Mesodermal cell (in vitro differentiated cells): Measurements from ENCODE around the gene SMCP.

Experiments used
- H3K27ac ChIP-seq: 2 replicates; pipeline ENCODE4 v1.7.0; 2013; ENCODE audit warnings: mild to moderate bottlenecking, low read depth, low read length, moderate library complexity; ENCODE audit not compliant: severe bottlenecking
- H3K36me3 ChIP-seq: 2 replicates; pipeline ENCODE4 v1.7.1; 2013; ENCODE audit warnings: mild to moderate bottlenecking, low read length, moderate library complexity; ENCODE audit not compliant: control insufficient read depth, insufficient read depth
- H3K4me1 ChIP-seq: one replicate; pipeline ENCODE4 v1.7.1; 2013; ENCODE audit warnings: mild to moderate bottlenecking, low read length; ENCODE audit not compliant: insufficient read depth, control insufficient read depth, poor library complexity, severe bottlenecking
- H3K4me3 ChIP-seq: 2 replicates; pipeline ENCODE4 v1.7.0; 2013; ENCODE audit warnings: low read length, control low read depth, mild to moderate bottlenecking; ENCODE audit not compliant: insufficient read depth, poor library complexity, severe bottlenecking; ENCODE audit errors: extremely low read depth
- H3K9me3 ChIP-seq: 2 replicates; pipeline ENCODE4 v1.7.1; 2013; ENCODE audit warnings: mild to moderate bottlenecking, low read length, moderate library complexity; ENCODE audit not compliant: control insufficient read depth
- WGBS, 2 experiments: methylation state at CpG; one replicate each; pipeline ENCODE4 v1.1.5; 2013; ENCODE audit warnings: missing lambda C conversion rate in 2 of 2; ENCODE audit not compliant: insufficient coverage in 2 of 2; 5-methylcytosine and 5-hydroxymethylcytosine counted together

SMCP gene

GRCh38 chr1:152870831-152871730, 7.0 kb upstream of the SMCP start:
- 40 to 93% methylated on average over 1 to 2 of the region's 17 CpGs for WGBS, 2 experiments
- Histone ChIP-seq H3K4me1 (no peaks in the 10 kb centered on the region), H3K4me3 (no peak overlapping the region), H3K36me3 (no peaks in the 10 kb centered on the region), H3K9me3 (no peaks in the 10 kb centered on the region), H3K27ac (no peak overlapping the region)

DNA sequence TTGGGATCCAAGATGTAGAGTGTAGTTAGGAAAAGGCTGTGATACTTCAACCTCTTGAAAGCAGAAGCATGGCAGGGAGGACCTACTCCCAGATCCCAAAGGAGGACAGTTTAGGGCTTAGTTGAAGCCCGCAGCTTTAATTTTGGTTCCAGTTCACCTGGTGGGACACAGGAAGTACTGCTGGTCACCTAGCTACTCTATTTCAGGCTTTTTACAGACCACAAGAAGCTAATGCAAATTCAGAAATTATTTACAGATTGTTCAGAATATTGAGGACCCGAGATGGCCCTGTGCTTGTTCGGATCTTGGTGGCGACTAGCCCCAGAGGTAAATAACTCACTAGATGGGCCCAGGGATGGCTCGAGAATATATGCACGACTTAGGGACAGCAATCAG, 6.4 kb upstream of the SMCP start:
- H3K4me3 ChIP-seq, result no peak overlapping the region
- no peaks in the 10 kb centered on the region for H3K4me1 ChIP-seq
- H3K27ac ChIP-seq, result no peak overlapping the region
- H3K36me3 ChIP-seq, result no peaks in the 10 kb centered on the region
- H3K9me3 ChIP-seq, result no peaks in the 10 kb centered on the region
- WGBS, 2 experiments, result 84 to 87% methylated on average over 5 to 6 of the region's 6 CpGs

DNA sequence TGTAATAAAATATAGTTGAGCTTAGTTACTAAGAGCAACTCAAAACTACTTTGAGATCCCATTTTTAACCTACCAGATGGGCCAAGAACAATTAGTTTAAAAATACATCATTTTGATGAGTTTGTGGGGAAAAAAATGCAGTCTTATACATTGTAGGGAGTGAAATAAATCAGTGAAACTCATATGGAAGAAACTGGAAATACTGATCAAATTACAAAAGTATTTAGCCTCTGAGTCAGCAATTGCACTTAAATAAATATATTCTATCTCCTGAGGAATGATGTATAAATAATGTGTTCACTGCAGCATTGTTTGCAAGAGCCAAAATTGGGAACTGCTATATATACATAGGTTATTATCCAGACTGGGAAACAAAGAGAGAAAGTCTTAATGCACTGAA, 4.6 kb upstream of the SMCP start:
- Histone ChIP-seq H3K4me1 (no peaks in the 10 kb centered on the region), H3K36me3 (no peaks in the 10 kb centered on the region), H3K4me3 (no peak overlapping the region), H3K27ac (no peak overlapping the region), H3K9me3 (no peaks in the 10 kb centered on the region)

- H3K4me1 ChIP-seq, result no peaks in the 10 kb centered on the region
- no peak overlapping the region for H3K4me3 ChIP-seq
- peaks cover 9% of the 10 kb centered on the region for H3K9me3 ChIP-seq
- 54 to 71% methylated on average over 1 of the region's 1 CpG for WGBS, 2 experiments
- no peak overlapping the region for H3K27ac ChIP-seq
- no peaks in the 10 kb centered on the region for H3K36me3 ChIP-seq
These were observed 1.3 kb upstream of the SMCP start for GRCh38 chr1:152876827-152877226.

GRCh38 chr1:152879559-152880198, 1.6 kb downstream of the SMCP start:
- no peak overlapping the region for H3K4me3 ChIP-seq
- peaks cover 12% of the 10 kb centered on the region for H3K9me3 ChIP-seq
- no peaks in the 10 kb centered on the region for H3K4me1 ChIP-seq
- no peaks in the 10 kb centered on the region for H3K36me3 ChIP-seq
- H3K27ac ChIP-seq, result no peak overlapping the region

DNA sequence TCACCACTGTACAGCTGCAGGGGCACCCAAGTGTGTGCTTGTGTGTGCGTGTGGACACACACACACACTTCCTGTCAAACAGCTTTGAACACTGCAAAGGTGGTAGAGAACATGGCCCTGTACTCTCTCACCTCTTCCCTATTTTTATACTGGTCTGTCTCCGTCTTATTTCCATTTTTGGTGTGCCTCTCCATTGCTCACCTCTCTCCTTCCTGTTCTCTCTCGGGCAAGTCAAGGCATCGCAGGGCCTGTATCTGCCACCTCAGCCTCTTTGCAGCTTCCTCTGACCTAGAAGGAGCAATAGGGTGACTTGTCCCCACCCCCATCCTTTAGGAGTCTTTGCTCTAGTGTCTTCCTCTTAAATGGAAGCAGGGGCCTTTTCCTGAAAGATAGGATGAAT, 2.2 kb downstream of the SMCP start:
- H3K4me3 ChIP-seq, result no peak overlapping the region
- no peaks in the 10 kb centered on the region for H3K4me1 ChIP-seq
- peaks cover 13% of the 10 kb centered on the region for H3K9me3 ChIP-seq
- 73 to 80% methylated on average over 2 to 4 of the region's 4 CpGs for WGBS, 2 experiments
- no peaks in the 10 kb centered on the region for H3K36me3 ChIP-seq
- H3K27ac ChIP-seq, result no peak overlapping the region

GRCh38 chr1:152880907-152881306, 2.8 kb downstream of the SMCP start:
- Histone ChIP-seq H3K9me3 (peaks cover 13% of the 10 kb centered on the region), H3K36me3 (no peaks in the 10 kb centered on the region), H3K27ac (no peak overlapping the region), H3K4me3 (no peak overlapping the region), H3K4me1 (no peaks in the 10 kb centered on the region)
- WGBS, 2 experiments, result 79 to 89% methylated on average over 4 of the region's 5 CpGs

- Histone ChIP-seq H3K9me3 (peaks cover 13% of the 10 kb centered on the region), H3K27ac (no peak overlapping the region), H3K4me1 (no peaks in the 10 kb centered on the region), H3K36me3 (no peaks in the 10 kb centered on the region), H3K4me3 (no peak overlapping the region)
These were observed 6.0 kb downstream of the SMCP start for GRCh38 chr1:152884085-152884484.

DNA sequence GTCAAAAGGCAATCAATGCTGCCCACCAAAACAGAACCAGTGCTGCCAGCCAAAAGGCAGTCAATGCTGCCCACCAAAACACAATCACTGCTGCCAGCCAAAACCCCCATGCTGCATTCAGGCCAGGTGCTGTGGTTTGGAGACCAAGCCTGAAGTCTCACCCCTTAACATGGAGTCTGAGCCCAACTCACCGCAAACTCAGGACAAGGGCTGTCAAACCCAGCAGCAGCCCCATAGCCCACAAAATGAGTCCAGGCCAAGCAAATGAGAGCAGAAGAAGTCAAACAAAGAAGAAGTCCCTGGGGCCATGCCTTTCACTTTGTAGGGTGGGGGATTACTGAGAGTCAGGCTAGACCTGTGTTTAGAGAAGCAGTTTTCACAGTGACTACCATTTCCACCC, 6.4 kb downstream of the SMCP start:
- Histone ChIP-seq H3K4me1 (no peaks in the 10 kb centered on the region), H3K36me3 (no peaks in the 10 kb centered on the region), H3K9me3 (peaks cover 13% of the 10 kb centered on the region), H3K27ac (no peak overlapping the region), H3K4me3 (no peak overlapping the region)
- WGBS, 2 experiments, result 100% methylated on average over 1 of the region's 1 CpG

DNA sequence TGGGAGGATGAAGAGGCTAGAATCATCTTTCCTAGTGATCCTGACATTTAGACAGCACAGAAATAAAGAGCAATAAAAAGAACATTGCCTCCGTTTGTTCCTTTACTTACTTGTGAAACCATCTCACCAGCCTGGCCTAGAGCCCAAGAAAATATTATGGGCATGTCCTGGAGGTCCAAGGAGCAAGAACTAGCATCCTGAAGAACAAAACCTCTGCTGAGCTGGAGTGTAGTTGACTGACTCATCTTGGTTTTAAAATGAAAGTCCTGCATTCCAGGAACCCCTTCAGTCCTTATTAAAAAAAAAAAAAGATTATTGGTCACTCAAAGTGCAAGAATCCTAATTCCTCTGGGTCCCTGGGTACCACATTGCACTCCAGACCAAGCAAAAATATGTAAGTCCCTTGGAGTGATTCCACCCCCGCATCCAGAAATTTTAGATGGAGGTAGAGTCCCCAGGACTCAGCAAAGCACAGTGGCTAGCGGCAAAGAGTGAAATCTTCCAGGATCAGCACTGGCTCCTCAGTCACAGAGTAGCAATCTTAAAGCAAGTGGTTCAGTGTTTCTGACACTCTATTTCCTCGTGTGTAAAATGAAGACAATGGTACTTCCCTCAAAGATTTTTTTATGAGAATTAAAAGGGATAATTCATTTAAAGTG, 7.0 kb downstream of the SMCP start:
- no peaks in the 10 kb centered on the region for H3K4me1 ChIP-seq
- no peaks in the 10 kb centered on the region for H3K36me3 ChIP-seq
- H3K9me3 ChIP-seq, result peaks cover 13% of the 10 kb centered on the region
- no peak overlapping the region for H3K27ac ChIP-seq
- H3K4me3 ChIP-seq, result no peak overlapping the region
- WGBS, 2 experiments, result 69 to 100% methylated on average over 1 to 2 of the region's 4 CpGs

DNA sequence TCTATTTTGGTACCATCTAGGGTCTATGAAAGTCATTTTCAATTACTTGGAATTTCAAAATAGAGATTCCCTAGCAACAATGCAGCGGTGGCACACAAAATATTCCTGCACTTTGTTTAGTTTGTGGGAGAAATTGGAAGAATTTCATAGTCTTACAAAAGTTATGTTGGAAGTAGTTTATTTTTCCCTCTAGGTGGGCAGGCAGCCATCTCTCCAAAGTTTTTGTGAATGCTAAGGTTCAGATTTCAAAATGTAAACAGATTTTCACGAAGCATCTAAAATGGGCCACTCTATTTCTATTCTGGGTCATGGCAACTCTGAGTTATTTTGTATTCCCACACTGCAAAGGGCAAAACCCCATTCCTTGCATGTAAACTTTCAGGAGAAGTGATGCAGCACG, 8.0 kb downstream of the SMCP start:
- Histone ChIP-seq H3K36me3 (no peaks in the 10 kb centered on the region), H3K4me1 (no peaks in the 10 kb centered on the region), H3K27ac (no peak overlapping the region), H3K4me3 (no peak overlapping the region), H3K9me3 (peaks cover 5% of the 10 kb centered on the region)
- WGBS, 2 experiments, result 40 to 43% methylated on average over 2 of the region's 3 CpGs
